WTC11 (cell line): ENCODE results near the gene TPSAB1. TPM values are rescaled to one million over a fixed set of nuclear protein-coding genes. Genes with fewer than 3 reads are reported as not detected.

Experiments used
- ATAC-seq: fragments of 200-7000 bp; cut with Tn5 transposase; 2 replicates; pipeline ENCODE4 v1.10.0; 2021; ENCODE audit warnings: mild to moderate bottlenecking, moderate library complexity
- CTCF ChIA-PET: fragments of 300-600 bp; sonication (Branson Sonifier 250); formaldehyde crosslinking; loops from one replicate; lab custom pipeline; 2021; ENCODE audit warnings: antibody characterized with exemption; lab: Charles Lee
- POLR2A ChIA-PET: fragments of 350-600 bp; sonication (Branson Sonifier 250); formaldehyde crosslinking; loops from one replicate; lab custom pipeline; 2021; ENCODE audit warnings: antibody characterized with exemption; lab: Charles Lee
- DNase-seq: peaks from one replicate; pipeline ENCODE4 v3.0.0; 2021; ENCODE audit warnings: low spot score
- H3K27ac Mint-ChIP-seq: 2 replicates; pipeline ENCODE4 v1.8.0; 2021; ENCODE audit warnings: mixed read lengths
- H3K27me3 Mint-ChIP-seq: 2 replicates; pipeline ENCODE4 v1.8.0; 2021; ENCODE audit warnings: low read depth, mild to moderate bottlenecking, moderate library complexity, mixed read lengths
- H3K36me3 Mint-ChIP-seq: 2 replicates; pipeline ENCODE4 v1.8.0; 2021; ENCODE audit warnings: mixed read lengths
- H3K4me1 Mint-ChIP-seq: 2 replicates; pipeline ENCODE4 v1.8.0; 2022; ENCODE audit warnings: mixed read lengths
- H3K4me3 Mint-ChIP-seq: 2 replicates; pipeline ENCODE4 v1.8.0; 2021; ENCODE audit warnings: mild to moderate bottlenecking, moderate library complexity, mixed read lengths
- H3K9me3 Mint-ChIP-seq: 2 replicates; pipeline ENCODE4 v1.8.0; 2021; ENCODE audit warnings: mixed read lengths
- ARID4B ChIP-seq: sonication (generic); formaldehyde crosslinking; IDR thresholded peaks from 2 replicates; pipeline ENCODE4 v1.8.0; 2023; ENCODE audit warnings: missing genetic modification reagents, mild to moderate bottlenecking, borderline replicate concordance
- ATF1 ChIP-seq: sonication (generic); formaldehyde crosslinking; IDR thresholded peaks from 2 replicates; pipeline ENCODE4 v1.8.1; 2023; ENCODE audit warnings: mild to moderate bottlenecking, moderate library complexity, missing genetic modification reagents
- ATF2 ChIP-seq: sonication (generic); formaldehyde crosslinking; IDR thresholded peaks from 2 replicates; pipeline ENCODE4 v1.8.1; 2022; ENCODE audit warnings: low read depth, missing genetic modification reagents, borderline replicate concordance
- CDX4 ChIP-seq: fragments of 250-450 bp; sonication (Bioruptor Pico); IDR thresholded peaks from 2 replicates; pipeline ENCODE4 v1.9.0; 2021; ENCODE audit warnings: moderate library complexity, mild to moderate bottlenecking, inconsistent platforms, borderline replicate concordance
- CTCF ChIP-seq: fragments of 200-600 bp; IDR thresholded peaks from 2 replicates; pipeline ENCODE4 v1.8.0; 2022; ENCODE audit warnings: antibody characterized with exemption
- ESRRA ChIP-seq: sonication (generic); formaldehyde crosslinking; IDR thresholded peaks from 2 replicates; pipeline ENCODE4 v1.8.1; 2022; ENCODE audit warnings: mild to moderate bottlenecking, missing genetic modification reagents, borderline replicate concordance
- ETV6 ChIP-seq: sonication (generic); formaldehyde crosslinking; IDR thresholded peaks from 2 replicates; pipeline ENCODE4 v1.8.1; 2022; ENCODE audit warnings: mild to moderate bottlenecking, missing genetic modification reagents
- FOXP1 ChIP-seq: sonication (generic); formaldehyde crosslinking; IDR thresholded peaks from 2 replicates; pipeline ENCODE4 v1.8.0; 2022; ENCODE audit warnings: missing genetic modification reagents, mild to moderate bottlenecking, moderate library complexity, borderline replicate concordance
- JAZF1 ChIP-seq: fragments of 250-450 bp; sonication (Bioruptor Pico); IDR thresholded peaks from 2 replicates; pipeline ENCODE4 v1.9.0; 2021; ENCODE audit warnings: moderate library complexity, mild to moderate bottlenecking, inconsistent platforms
- JUN ChIP-seq: sonication (generic); formaldehyde crosslinking; IDR thresholded peaks from 2 replicates; pipeline ENCODE4 v1.8.0; 2023; ENCODE audit warnings: mild to moderate bottlenecking, missing genetic modification reagents
- NFE2L1 ChIP-seq: sonication (generic); formaldehyde crosslinking; IDR thresholded peaks from 2 replicates; pipeline ENCODE4 v1.8.1; 2023; ENCODE audit warnings: missing genetic modification reagents
- NR1H2 ChIP-seq: sonication (generic); formaldehyde crosslinking; IDR thresholded peaks from 2 replicates; pipeline ENCODE4 v1.9.0; 2021; ENCODE audit warnings: mild to moderate bottlenecking, moderate library complexity, missing genetic modification reagents
- OVOL2 ChIP-seq: fragments of 250-450 bp; sonication (Bioruptor Pico); IDR thresholded peaks from 2 replicates; pipeline ENCODE4 v1.9.0; 2021; ENCODE audit warnings: mild to moderate bottlenecking, borderline replicate concordance
- PREB ChIP-seq: sonication (generic); formaldehyde crosslinking; IDR thresholded peaks from 2 replicates; pipeline ENCODE4 v1.8.1; 2022; ENCODE audit warnings: mild to moderate bottlenecking, missing genetic modification reagents, moderate library complexity, borderline replicate concordance
- SMAD3 ChIP-seq: sonication (generic); formaldehyde crosslinking; IDR thresholded peaks from 2 replicates; pipeline ENCODE4 v1.8.0; 2022; ENCODE audit warnings: missing genetic modification reagents, mild to moderate bottlenecking, borderline replicate concordance
- SOX15 ChIP-seq: fragments of 250-450 bp; sonication (Bioruptor Pico); IDR thresholded peaks from 2 replicates; pipeline ENCODE4 v1.9.0; 2021; ENCODE audit warnings: mild to moderate bottlenecking
- TCF7 ChIP-seq: sonication (generic); formaldehyde crosslinking; IDR thresholded peaks from 2 replicates; pipeline ENCODE4 v1.8.0; 2022; ENCODE audit warnings: mild to moderate bottlenecking, low read depth, missing genetic modification reagents, moderate library complexity
- ZBTB21 ChIP-seq: sonication (generic); formaldehyde crosslinking; IDR thresholded peaks from 2 replicates; pipeline ENCODE4 v1.8.1; 2023; ENCODE audit warnings: mild to moderate bottlenecking, missing genetic modification reagents, borderline replicate concordance
- ZBTB43 ChIP-seq: sonication (generic); formaldehyde crosslinking; IDR thresholded peaks from 2 replicates; pipeline ENCODE4 v1.8.1; 2023; ENCODE audit warnings: mild to moderate bottlenecking, missing genetic modification reagents
- ZMAT4 ChIP-seq: fragments of 250-450 bp; sonication (Bioruptor Pico); IDR thresholded peaks from 2 replicates; pipeline ENCODE4 v1.9.0; 2021; ENCODE audit warnings: mild to moderate bottlenecking
- ZNF138 ChIP-seq: sonication (generic); formaldehyde crosslinking; conservative IDR thresholded peaks from 2 replicates; pipeline ENCODE4 v1.8.1; 2022; ENCODE audit warnings: mild to moderate bottlenecking, moderate library complexity, missing genetic modification reagents
- ZNF671 ChIP-seq: fragments of 250-450 bp; sonication (Bioruptor Pico); IDR thresholded peaks from 2 replicates; pipeline ENCODE4 v1.8.0; 2021; ENCODE audit warnings: mild to moderate bottlenecking
- total RNA-seq: library from RNA; stranded (reverse); gene quantifications from 3 replicates; pipeline ENCODE4 v1.2.3, GENCODE V29; 2021

Gene TPSAB1
- total RNA-seq, 1 experiment from 2014 or later = not detected

DNA sequence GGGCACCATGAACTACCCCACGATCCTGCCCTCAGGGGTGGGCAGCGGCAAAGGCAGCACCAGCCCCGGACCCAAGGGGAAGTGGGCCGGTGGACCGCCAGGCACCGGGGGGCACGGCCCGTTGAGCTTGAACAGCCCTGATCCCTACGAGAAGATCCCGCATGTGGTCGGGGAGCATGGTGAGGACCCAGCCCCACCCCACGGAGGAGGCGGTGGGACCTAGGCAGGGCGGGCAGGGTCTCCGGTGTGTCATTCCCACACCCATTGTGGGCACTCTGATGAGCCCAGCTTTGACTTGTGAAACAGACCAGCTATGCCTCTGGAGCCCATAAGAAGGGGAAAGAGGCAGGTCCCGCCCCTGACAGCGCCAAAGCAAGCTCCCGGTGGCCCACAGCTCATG lies 38.2 kb upstream of the TPSAB1 start (continued):
- TF ChIP-seq PREB (CRISPR knock-in tag) (no peak), FOXP1 (CRISPR knock-in tag) (no peak), JAZF1 (no peak), TCF7 (CRISPR knock-in tag) (no peak), SOX15 (CRISPR knock-in tag) (no peak), ZNF138 (CRISPR knock-in tag) (no peak), CTCF (no peak), ATF2 (CRISPR knock-in tag) (no peak)

DNA sequence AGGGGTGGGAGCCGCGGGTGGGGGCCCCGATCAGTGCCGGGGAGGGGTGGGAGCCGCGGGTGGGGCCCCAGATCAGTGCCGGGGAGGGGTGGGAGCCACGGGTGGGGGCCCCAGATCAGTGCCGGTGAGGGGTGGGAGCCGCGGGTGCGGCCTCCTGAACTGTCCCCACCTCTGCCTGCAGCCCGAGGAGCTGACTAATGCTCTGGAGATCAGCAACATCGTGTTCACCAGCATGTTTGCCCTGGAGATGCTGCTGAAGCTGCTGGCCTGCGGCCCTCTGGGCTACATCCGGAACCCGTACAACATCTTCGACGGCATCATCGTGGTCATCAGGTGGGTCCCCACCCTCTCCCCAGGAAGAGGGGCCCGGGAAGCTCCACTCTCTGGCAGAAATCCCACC lies 35.6 kb upstream of the TPSAB1 start:
- Mint-ChIP-seq H3K4me1 (no peaks in the 10 kb centered on the region), H3K36me3 (peaks cover 9% of the 10 kb centered on the region; the same call in 1 of the 2 replicates), H3K27ac (no peak overlapping the region), H3K9me3 (no peaks in the 10 kb centered on the region), H3K4me3 (no peak overlapping the region), H3K27me3 (no peaks in the 10 kb centered on the region)
- ChIA-PET CTCF (interaction anchor here (1.1 kb wide), 1 partner anchor 99 kb away, joined by 3 read pairs; no protein-coding TSS in a partner anchor), POLR2A (no interaction called here)
- ATAC-seq (no peak), DNase-seq (no peak)
- no peak for TF ChIP-seq ZMAT4 (CRISPR knock-in tag)
- TF ChIP-seq OVOL2 (CRISPR knock-in tag) = no peak
- TF ChIP-seq ZBTB43 (CRISPR knock-in tag) = no peak
- TF ChIP-seq ETV6 (CRISPR knock-in tag) = no peak
- no peak for TF ChIP-seq SMAD3 (CRISPR knock-in tag)
- TF ChIP-seq ARID4B (CRISPR knock-in tag) = no peak
- TF ChIP-seq NR1H2 = no peak
- TF ChIP-seq JUN (CRISPR knock-in tag) = no peak
- TF ChIP-seq ESRRA (CRISPR knock-in tag) = no peak
- TF ChIP-seq CDX4 (CRISPR knock-in tag) = no peak
- no peak for TF ChIP-seq ATF1 (CRISPR knock-in tag)
- TF ChIP-seq NFE2L1 (CRISPR knock-in tag) = no peak
- no peak for TF ChIP-seq ZNF671
- no peak for TF ChIP-seq ZBTB21 (CRISPR knock-in tag)
